GM19099 (cell line): ENCODE results near the gene DNAH7.

ENCODE experiments used
- POLR2A ChIP-seq: IDR thresholded peaks from 3 replicates; pipeline ENCODE4 v1.6.1; 2011; ENCODE audit warnings: low read depth; ENCODE audit not compliant: insufficient read length; ENCODE audit errors: extremely low read depth

Gene DNAH7

DNA sequence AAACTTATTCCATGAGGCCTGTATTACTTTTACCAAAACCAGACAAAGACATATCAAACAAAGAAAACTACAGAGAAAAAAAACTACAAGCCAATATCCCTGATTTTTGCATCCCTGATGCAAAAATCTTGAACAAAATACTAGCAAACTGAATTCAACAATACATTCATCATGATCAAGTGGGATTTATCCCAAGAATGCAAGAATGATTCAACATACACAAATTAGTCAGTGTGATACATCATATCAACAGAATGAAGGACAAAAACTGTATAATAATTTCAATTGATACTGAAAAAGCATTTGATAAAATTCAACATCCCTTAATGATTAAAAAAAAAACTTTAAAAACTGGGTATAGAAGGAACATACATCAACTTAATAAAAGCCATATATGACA, 304.8 kb downstream of the DNAH7 start:
- no peak for TF ChIP-seq POLR2A

DNA sequence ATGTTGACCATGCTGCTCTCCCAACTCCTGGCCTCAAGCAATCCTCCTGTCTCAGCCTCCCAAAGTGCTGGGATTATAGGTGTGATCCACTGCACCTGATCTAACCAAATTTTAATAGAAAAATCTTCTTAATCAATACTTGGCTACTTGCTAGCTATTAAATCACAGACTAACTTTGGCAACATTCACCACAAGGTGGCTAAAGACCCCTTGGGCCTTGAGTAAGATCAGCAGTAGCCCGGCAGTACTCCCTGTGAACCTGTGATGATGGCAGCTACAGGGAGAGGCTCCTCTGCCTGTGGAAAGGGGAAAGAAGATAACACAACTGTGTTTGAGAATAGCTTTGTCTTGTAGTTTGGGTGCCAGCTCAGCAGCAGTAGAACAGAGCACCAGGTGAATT, 308.8 kb downstream of the DNAH7 start:
- no peak for TF ChIP-seq POLR2A

DNA sequence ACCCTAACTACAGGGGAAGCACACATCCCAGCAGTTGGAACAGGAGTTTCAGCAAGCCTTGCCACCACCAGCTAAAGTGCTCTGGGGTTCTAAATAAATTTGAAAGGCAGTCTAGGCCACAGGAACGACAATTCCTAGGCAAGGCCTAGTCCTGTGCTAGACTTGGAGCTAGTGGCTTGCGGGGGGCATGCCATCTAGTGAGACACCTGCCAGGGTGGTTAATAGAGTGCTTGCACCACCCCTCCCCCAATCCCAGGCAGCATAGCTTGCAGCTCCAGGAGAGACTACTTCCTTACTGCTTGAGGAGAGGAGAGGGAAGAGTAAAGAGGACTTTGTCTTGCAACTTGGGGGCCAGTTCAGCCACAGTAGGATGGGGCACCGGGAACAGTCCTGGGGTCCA, 309.8 kb downstream of the DNAH7 start:
- TF ChIP-seq POLR2A, result no peak

DNA sequence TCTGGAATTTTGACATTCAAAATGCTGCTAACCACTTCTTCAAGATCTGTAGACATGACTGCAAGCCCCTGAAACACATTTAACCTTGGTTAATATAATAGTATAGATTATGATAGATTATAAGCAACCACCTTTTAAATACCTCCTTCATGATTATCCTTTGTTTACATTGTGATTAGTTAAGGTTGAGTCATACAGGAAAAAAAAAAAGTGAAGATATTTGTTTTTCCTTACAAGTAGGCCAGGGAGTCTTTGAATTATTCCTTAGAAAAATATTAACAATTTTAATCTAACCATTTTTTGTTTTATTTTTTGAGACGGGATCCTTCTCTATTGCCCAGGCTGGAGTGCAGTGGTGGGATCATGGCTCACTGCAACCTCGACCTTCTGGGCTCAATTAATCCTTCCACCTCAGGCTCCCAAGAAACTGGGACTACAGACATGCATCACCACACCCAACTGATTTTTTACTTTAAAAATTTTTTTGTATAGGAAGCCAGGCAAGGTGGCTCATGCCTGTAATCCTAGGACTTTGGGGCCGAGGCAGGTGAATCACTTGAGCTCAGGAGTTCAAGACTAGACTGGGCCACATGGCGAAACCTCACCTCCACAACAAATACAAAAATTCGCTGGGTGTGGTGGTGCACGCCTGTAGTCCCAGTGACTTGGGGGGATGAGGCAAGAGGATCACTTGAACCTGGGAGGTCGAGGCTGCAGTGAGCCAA, 312.3 kb downstream of the DNAH7 start:
- TF ChIP-seq POLR2A, result no peak

DNA sequence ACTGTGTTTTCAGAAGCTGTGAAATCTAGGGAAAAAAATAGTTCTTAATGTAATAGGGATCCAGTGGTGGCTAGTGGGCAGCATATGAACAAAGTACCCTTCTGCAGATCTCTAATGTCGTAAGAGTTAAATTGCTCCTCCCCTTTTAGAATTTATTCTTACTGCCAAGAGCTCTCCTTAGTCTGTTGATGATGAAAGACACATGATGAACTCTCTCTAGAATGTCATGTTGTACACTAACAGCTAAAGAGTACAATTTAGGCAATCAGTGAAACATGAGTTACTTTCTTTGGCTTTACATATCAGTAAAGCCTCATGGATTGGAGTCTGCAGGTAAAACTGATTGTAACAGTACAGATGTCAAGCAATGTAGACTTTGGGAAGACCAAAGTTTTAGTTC, 327.4 kb downstream of the DNAH7 start:
- no peak for TF ChIP-seq POLR2A

DNA sequence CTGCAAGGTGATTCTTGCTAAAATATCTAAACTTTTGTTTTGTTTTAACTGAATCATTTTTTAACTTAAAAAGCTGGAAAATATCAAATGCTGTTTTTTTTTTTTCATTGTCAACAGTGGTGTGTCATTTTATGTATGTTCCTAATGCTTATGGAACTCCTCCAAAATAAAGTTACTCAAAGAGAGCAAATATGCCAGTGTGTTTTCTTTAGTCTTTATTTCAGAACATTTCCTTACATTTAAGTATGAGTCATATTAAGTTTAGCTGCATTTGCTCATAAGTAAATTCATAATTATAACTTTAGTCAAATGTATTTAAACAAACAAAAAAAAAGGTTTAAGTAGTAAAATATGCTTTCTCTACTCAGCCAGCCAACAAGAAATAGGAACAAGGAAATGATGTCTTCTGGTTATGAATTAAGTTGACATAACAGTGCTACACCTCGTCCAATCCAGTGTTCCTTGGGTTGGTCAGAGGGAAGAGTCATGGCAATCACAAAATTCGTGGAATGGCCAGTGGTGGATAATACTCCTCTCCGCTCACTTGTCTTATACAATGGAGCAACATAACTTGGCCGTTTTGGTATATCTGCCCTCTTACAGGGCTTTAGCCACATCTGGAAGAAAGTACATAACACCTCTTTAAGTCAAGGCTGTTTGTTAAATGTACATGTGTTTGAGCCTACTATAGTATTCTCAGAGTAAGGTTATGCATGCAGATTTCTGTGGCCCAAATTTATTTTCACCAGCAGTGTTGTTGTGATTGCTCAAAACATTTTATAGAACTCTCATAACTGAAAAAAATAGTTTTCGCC, 330.9 kb downstream of the DNAH7 start:
- TF ChIP-seq POLR2A, result no peak

DNA sequence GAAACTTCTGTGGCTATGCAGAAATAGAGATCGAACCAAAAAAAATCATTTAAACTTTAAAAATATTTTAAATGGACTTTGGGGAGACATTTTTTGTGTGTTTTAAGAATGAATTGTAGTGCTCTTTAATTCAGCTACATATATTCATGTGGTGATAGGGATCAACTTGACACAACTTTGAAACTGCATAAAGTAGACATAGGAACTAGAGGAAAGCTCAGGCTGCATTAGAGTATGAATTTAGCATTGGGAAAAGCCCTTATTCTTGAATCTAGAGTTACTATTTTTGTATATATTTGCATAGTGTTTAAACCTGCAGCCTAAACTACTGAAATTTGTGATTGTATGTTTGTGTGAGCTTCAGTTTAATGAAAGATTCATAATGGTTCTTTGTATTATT, 333.3 kb downstream of the DNAH7 start:
- no peak for TF ChIP-seq POLR2A

DNA sequence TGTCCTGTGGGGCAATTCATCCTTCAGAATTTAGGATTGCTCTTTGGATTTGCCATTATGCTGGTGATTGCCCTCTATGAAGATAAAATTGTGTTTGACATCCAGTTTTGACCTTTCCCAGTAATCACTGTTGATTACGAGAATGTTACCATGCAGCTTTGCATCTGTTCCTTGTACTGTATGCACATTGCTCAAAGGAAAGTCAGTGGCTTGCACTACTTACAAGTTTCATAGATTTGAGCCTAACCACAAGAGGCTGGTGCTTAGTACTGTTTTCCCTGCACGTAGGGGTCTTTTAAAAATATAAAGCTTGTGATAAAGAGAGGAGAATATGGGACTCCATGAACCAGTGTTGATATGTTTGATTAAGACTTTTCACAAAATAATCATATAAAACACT, 333.7 kb downstream of the DNAH7 start:
- no peak for TF ChIP-seq POLR2A

DNA sequence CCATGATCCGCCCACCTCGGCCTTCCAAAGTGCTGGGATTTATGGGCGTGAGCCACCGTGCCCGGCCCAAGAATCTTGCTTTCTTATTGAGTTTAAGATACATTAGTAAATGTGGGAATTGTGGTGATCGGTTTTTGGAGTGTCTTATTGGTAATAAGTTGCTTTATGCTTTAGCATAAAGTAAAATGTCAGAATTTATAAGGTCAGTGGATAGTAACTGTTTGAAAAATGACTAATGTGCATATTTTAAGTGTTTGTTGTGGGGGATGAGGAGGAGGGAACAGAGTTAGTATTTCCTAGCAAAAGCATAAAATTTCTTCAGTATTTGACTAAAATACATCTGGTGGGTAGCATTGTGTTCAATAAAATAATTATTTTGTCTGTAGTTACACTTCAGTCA, 334.2 kb downstream of the DNAH7 start:
- no peak for TF ChIP-seq POLR2A

DNA sequence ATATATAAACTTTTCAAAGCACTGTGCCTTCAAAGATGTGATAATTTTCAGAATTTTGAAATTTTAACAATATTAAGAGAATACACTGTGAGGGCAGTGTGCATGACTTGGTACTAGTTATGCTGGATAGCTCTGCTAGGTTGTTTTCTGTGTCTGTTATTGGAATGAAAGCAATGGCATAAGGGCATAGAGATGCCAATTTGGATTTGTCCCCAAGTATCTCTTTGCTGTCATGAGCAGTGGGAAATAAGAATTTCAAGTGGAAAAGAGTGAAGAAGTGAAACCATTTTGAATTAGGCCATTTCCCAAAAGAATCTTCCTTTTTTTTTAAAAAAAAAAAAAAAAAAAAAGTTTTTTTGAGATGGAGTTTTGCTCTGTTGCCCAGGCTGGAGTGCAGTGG, 334.8 kb downstream of the DNAH7 start:
- TF ChIP-seq POLR2A, result no peak

DNA sequence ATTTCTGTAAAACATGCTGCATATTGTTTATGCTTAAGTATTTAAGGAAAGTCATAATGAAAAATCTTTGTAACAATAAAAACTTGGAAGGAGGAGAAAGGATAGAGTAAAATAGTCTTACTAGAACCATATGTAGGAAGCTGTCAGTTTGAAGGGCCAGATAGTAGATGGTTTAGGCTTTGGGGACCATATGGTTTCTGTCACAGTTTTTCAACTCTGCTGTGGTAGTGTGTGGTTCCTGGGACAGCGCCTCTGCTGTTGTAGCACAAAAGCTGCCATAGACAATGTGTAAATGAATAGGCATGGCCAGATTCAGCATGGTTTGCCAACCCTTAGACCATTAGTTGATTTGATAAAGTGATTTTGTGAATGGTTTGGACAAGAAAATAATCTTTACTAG, 336.1 kb downstream of the DNAH7 start:
- TF ChIP-seq POLR2A, result no peak

DNA sequence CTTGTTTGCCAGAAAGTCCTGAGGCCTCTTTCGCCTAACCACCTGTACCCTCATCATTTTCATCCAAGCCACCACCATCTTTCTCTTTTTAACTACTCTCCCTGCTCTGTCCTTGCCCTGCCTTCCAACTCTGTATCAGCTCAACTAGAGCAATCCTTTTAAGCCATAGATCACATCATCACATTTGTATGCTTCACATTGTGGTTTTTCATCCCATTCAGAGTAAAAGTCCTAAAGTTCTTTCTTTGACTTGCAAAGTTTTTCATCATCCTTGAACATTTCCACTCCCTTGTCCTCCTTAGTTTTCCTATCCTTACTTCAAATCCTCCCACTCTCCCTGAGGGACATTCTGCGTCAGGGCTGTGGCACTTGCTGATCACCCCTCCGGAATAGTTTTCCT, 337.7 kb downstream of the DNAH7 start:
- TF ChIP-seq POLR2A, result no peak

DNA sequence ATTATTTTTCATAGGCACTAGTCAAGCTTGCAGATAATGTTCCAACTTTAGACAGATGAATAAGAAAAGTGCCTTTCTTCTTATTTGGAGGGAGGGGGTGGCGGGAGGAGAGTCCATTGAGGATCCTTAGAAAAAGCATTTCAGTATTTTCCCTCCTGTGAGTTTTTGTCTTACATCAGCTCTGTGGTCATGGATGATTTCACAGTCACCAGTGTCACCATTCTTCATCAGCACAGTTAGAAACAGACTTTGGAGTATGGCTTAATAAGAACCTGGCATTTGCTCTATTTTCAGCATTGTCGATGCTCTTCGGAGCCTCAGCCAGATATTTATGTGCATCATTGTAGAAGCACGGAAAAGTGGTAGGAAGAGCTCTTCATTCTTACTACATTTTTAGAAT, 341.5 kb downstream of the DNAH7 start:
- no peak for TF ChIP-seq POLR2A

DNA sequence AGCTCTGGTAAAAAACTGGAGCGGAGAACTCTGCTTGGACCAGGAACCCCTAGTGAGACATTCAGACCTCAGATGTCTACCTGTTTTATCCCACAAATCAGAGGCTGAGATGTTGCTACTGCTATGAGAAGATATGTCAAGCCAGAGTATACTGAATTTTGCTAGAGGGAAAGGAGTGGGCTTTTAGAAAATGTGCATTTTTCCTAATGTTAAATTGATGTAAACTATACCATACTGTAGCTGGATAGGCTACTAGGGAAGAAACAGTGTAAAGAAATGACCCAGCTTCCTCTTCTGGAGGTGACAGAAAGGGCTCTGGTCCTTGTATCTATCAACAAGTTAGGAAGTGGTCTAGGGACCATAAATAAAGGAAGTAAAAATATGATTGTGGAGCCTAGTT, 346.6 kb downstream of the DNAH7 start:
- TF ChIP-seq POLR2A, result no peak

DNA sequence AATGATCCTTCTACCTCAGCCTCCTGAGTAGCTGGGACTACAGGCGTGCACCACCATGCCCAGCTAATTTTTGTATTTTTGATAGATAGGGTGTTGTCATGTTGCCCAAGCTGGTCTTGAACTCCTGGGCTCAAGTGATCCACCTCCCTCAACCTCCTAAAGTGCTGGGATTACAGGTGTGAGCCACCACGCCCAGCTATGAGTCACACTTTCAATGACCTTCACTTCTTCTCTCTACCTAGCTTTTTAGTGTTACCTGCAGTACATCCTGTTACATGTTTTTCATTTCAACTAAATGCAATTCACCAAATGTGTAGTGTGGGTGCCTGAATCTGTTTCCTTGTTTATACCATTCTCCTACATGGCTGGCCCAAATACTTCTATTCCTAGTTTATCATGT, 347.6 kb downstream of the DNAH7 start:
- TF ChIP-seq POLR2A, result no peak

DNA sequence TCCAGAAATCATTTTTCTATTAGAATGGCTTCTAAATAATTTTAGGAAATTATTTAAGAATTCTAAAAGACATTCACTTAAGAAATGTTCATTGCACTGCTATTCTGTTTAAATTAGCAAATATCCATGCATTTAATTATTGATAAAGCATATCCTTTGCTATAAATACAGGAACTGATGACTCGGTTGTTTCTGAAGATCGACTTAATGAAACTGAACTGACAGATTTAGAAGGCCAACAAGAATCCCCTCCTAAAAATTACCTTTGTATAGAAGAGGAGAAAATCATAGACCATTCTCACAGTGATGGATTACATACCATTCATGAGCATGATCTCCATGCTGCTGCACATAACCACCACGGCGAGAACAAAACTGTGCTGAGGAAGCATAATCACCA, 352.2 kb downstream of the DNAH7 start:
- no peak for TF ChIP-seq POLR2A
